ENCODE measurements around the gene FAM89A.

DNA sequence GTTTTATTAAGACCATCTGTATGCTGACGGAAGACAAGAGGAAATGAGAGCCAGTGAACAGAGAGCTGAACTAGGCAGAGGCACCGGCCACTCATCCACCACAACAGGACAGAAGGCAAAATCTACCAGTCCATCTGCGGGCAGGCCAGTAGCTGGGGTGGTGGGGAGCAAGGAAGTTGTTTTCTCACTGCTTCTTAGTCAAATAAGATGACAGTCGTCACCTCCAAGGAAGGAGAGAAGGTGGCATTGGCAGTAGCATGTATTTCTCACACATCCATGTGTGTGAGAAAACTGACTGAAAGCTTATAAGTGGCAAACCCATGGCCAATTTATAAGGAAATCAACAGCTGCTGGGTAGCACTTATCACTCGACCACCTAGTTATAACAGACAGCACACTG, 69.6 kb downstream of the FAM89A start:
- no peak for TF ChIP-seq EZH2 (IDR thresholded peaks at IDR 0.05; ENCODE audit: low read length, unreplicated experiment)
- TF ChIP-seq, protein P1, sequence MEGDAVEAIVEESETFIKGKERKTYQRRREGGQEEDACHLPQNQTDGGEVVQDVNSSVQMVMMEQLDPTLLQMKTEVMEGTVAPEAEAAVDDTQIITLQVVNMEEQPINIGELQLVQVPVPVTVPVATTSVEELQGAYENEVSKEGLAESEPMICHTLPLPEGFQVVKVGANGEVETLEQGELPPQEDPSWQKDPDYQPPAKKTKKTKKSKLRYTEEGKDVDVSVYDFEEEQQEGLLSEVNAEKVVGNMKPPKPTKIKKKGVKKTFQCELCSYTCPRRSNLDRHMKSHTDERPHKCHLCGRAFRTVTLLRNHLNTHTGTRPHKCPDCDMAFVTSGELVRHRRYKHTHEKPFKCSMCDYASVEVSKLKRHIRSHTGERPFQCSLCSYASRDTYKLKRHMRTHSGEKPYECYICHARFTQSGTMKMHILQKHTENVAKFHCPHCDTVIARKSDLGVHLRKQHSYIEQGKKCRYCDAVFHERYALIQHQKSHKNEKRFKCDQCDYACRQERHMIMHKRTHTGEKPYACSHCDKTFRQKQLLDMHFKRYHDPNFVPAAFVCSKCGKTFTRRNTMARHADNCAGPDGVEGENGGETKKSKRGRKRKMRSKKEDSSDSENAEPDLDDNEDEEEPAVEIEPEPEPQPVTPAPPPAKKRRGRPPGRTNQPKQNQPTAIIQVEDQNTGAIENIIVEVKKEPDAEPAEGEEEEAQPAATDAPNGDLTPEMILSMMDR (conservative IDR thresholded peaks at IDR 0.05; ENCODE audit: low read depth, low read length), result no peak
- TF ChIP-seq EZH2phosphoT487 (IDR thresholded peaks at IDR 0.05; ENCODE audit: borderline replicate concordance, low read length), result no peak

All from PC-3 (cell line).